ENCODE results near the gene KCNN1.
"Not testable (repeated sequence)": the region's sequence is repeated elsewhere in the genome, so short reads cannot be mapped to it uniquely, and the experiment has no call there.

Gene KCNN1

GRCh38 chr19:18029617-18030338 is 62.9 kb downstream of the KCNN1 start:
- no peaks in the 10 kb centered on the region for H3K36me3 ChIP-seq (ENCODE audit: control insufficient read depth, insufficient read depth, low read length)
- WGBS, 2 experiments: 92 to 94% methylated on average over 8 of the region's 8 CpGs
- no peaks in the 10 kb centered on the region for H3K27me3 ChIP-seq (ENCODE audit: control insufficient read depth, insufficient read depth, low read length, poor library complexity, severe bottlenecking)
- no peak overlapping the region for H3K4me3 ChIP-seq (ENCODE audit: insufficient read depth, low read depth, low read length)
- H3K27ac ChIP-seq (ENCODE audit: insufficient read depth, low read depth, low read length, poor library complexity, severe bottlenecking): no peak overlapping the region
- H3K4me1 ChIP-seq (ENCODE audit: control insufficient read depth, insufficient read depth, low read length): no peaks in the 10 kb centered on the region
- H3K9me3 ChIP-seq (ENCODE audit: control insufficient read depth, low read length): no peaks in the 10 kb centered on the region

DNA sequence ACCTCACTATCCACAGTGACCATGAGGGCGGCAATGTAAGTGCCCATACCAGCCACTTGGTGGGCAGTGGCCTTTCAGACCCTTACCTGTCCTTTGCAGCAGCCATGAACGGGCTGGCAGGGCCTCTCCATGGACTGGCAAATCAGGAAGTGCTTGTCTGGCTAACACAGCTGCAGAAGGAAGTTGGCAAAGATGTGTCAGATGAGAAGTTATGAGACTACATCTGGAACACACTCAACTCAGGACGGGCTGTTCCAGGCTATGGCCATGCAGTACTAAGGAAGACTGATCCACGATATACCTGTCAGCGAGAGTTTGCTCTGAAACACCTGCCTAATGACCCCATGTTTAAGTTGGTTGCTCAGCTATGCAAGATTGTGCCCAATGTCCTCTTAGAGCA is 64.5 kb downstream of the KCNN1 start:
- H3K4me1 ChIP-seq (ENCODE audit: control insufficient read depth, insufficient read depth, low read length); H3K36me3 ChIP-seq (ENCODE audit: control insufficient read depth, insufficient read depth, low read length); H3K27ac ChIP-seq (ENCODE audit: insufficient read depth, low read depth, low read length, poor library complexity, severe bottlenecking); H3K9me3 ChIP-seq (ENCODE audit: control insufficient read depth, low read length); H3K27me3 ChIP-seq (ENCODE audit: control insufficient read depth, insufficient read depth, low read length, poor library complexity, severe bottlenecking); H3K4me3 ChIP-seq (ENCODE audit: insufficient read depth, low read depth, low read length): not testable (repeated sequence)
- 88 to 92% methylated on average over 5 of the region's 5 CpGs for WGBS, 2 experiments

DNA sequence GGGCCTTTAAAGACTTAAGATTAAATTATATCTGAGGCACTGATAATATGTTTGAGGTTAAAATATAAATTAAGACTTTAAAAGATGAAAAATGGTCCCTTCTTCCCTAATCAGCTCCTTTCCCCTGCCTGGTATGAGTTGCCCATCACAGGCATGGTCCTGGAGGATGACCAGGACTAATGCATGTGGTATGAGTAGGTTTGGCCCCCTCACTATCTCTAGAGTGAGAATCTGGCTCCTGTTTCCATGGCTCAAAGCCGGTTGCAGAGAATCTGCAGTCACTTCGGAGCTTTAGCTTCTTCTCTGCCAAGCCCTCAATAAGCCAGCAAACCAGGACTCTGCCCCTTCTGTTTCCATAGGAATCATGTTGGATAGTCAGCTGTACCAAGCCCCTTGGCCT is 65.2 kb downstream of the KCNN1 start:
- not testable (repeated sequence) for H3K4me3 ChIP-seq (ENCODE audit: insufficient read depth, low read depth, low read length); H3K9me3 ChIP-seq (ENCODE audit: control insufficient read depth, low read length); H3K4me1 ChIP-seq (ENCODE audit: control insufficient read depth, insufficient read depth, low read length); H3K36me3 ChIP-seq (ENCODE audit: control insufficient read depth, insufficient read depth, low read length); H3K27ac ChIP-seq (ENCODE audit: insufficient read depth, low read depth, low read length, poor library complexity, severe bottlenecking); H3K27me3 ChIP-seq (ENCODE audit: control insufficient read depth, insufficient read depth, low read length, poor library complexity, severe bottlenecking)
- WGBS, 2 experiments: 91 to 93% methylated on average over 2 of the region's 2 CpGs

DNA sequence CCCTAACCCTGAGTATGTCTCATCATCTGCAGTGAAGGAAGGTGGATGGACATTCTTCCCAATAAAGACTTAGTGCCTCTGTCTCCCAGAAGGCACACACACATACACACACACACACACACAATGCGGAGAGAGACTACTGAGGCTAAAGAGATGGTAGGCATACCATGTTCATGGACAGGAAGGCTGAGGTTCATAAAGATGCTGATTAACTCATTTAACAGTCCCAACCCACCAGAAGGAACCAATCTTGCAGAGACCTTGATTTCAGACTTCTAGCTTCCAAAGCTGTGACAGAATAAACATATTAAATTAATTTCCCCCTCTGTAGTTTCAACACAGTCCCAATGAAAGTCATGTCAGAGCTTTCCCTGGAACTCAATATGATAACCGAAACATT is 74.1 kb downstream of the KCNN1 start:
- Histone ChIP-seq H3K36me3 (ENCODE audit: control insufficient read depth, insufficient read depth, low read length) (no peaks in the 10 kb centered on the region), H3K27ac (ENCODE audit: insufficient read depth, low read depth, low read length, poor library complexity, severe bottlenecking) (no peak overlapping the region), H3K27me3 (ENCODE audit: control insufficient read depth, insufficient read depth, low read length, poor library complexity, severe bottlenecking) (no peaks in the 10 kb centered on the region), H3K4me3 (ENCODE audit: insufficient read depth, low read depth, low read length) (no peak overlapping the region), H3K4me1 (ENCODE audit: control insufficient read depth, insufficient read depth, low read length) (peaks cover 6% of the 10 kb centered on the region), H3K9me3 (ENCODE audit: control insufficient read depth, low read length) (no peaks in the 10 kb centered on the region)
- 90 to 98% methylated on average over 2 of the region's 2 CpGs for WGBS, 2 experiments

- Histone ChIP-seq H3K9me3 (ENCODE audit: control insufficient read depth, low read length) (no peaks in the 10 kb centered on the region), H3K27ac (ENCODE audit: insufficient read depth, low read depth, low read length, poor library complexity, severe bottlenecking) (no peak overlapping the region), H3K27me3 (ENCODE audit: control insufficient read depth, insufficient read depth, low read length, poor library complexity, severe bottlenecking) (no peaks in the 10 kb centered on the region), H3K4me1 (ENCODE audit: control insufficient read depth, insufficient read depth, low read length) (peaks cover 6% of the 10 kb centered on the region), H3K36me3 (ENCODE audit: control insufficient read depth, insufficient read depth, low read length) (no peaks in the 10 kb centered on the region), H3K4me3 (ENCODE audit: insufficient read depth, low read depth, low read length) (no peak overlapping the region)
- 93% methylated on average over 3 of the region's 3 CpGs for WGBS, 2 experiments
Observed at GRCh38 chr19:18043676-18044075, 76.8 kb downstream of the KCNN1 start.

DNA sequence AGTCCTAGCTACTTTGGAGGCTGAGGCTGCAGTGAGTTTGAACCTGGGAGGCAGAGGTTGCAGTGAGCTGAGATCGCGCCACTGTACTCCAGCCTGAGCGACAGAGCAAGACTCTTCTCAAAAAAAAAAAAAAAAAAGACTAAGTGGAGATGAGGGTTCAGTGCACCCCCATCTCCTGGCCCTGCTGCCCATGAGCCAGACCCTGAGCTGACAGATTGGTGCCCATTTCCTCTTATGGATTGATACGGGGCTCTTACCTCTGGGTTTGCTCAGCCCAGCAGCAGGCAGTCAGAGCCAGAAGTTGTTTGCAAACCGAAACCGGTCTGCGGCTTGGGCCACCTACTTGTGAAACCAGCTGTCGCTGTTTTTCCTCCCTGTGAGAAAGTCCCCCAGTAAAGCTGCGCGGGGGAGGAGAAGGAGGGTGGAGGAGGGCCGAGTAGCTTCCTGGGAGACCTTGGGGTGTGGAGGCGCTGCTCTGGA is 78.0 kb downstream of the KCNN1 start:
- 54% methylated on average over 12 of the region's 12 CpGs for WGBS, 2 experiments
- Histone ChIP-seq H3K9me3 (ENCODE audit: control insufficient read depth, low read length) (no peaks in the 10 kb centered on the region), H3K27me3 (ENCODE audit: control insufficient read depth, insufficient read depth, low read length, poor library complexity, severe bottlenecking) (no peaks in the 10 kb centered on the region), H3K27ac (ENCODE audit: insufficient read depth, low read depth, low read length, poor library complexity, severe bottlenecking) (no peak overlapping the region), H3K4me1 (ENCODE audit: control insufficient read depth, insufficient read depth, low read length) (peaks cover 6% of the 10 kb centered on the region), H3K36me3 (ENCODE audit: control insufficient read depth, insufficient read depth, low read length) (no peaks in the 10 kb centered on the region), H3K4me3 (ENCODE audit: insufficient read depth, low read depth, low read length) (no peak overlapping the region)

DNA sequence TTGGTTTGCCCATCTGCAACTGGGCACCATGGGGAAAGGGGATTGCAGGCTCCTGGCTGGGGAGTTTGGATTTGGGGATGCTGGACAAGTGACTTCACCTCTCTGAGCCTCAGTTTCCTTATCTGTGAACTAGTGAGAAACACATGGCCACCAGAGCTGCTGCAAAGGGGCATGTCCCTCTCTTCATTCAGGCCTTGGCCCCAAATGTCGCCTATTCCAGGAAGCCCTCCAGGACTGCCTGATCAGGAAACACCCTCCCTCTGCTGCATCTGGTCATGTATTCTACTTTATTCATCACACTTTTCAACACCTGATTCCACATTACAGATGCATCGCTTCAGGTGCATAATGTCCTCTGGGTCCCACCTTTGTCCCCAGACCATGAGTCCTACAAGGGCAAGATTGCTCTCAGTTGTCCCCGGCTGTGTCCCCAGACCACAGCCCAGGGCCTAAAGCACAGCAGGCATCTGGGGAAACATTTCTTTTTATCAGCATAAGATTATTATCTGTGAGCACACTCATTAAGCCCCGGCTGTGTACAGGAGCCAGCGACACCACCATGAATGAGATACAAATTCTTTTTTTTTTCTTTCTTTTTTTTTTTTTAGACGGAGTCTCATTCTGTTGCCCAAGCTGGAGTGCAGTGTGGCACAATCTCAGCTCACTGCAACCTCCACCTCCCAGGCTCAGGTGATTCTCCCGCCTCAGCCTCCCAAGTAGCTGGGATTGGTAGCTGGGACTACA is 78.6 kb downstream of the KCNN1 start:
- 87 to 91% methylated on average over 7 of the region's 7 CpGs for WGBS, 2 experiments

GRCh38 chr19:18046059-18046718 is 79.3 kb downstream of the KCNN1 start:
- Histone ChIP-seq H3K36me3 (ENCODE audit: control insufficient read depth, insufficient read depth, low read length) (no peaks in the 10 kb centered on the region), H3K4me1 (ENCODE audit: control insufficient read depth, insufficient read depth, low read length) (peaks cover 6% of the 10 kb centered on the region), H3K27ac (ENCODE audit: insufficient read depth, low read depth, low read length, poor library complexity, severe bottlenecking) (no peak overlapping the region), H3K27me3 (ENCODE audit: control insufficient read depth, insufficient read depth, low read length, poor library complexity, severe bottlenecking) (no peaks in the 10 kb centered on the region), H3K4me3 (ENCODE audit: insufficient read depth, low read depth, low read length) (no peak overlapping the region), H3K9me3 (ENCODE audit: control insufficient read depth, low read length) (no peaks in the 10 kb centered on the region)
- 86 to 88% methylated on average over 14 of the region's 14 CpGs for WGBS, 2 experiments

More for the DNA sequence above, 78.6 kb downstream of the KCNN1 start:
- H3K27me3 ChIP-seq (ENCODE audit: control insufficient read depth, insufficient read depth, low read length, poor library complexity, severe bottlenecking): no peaks in the 10 kb centered on the region
- H3K4me1 ChIP-seq (ENCODE audit: control insufficient read depth, insufficient read depth, low read length): peaks cover 6% of the 10 kb centered on the region
- no peak overlapping the region for H3K27ac ChIP-seq (ENCODE audit: insufficient read depth, low read depth, low read length, poor library complexity, severe bottlenecking)
- no peaks in the 10 kb centered on the region for H3K36me3 ChIP-seq (ENCODE audit: control insufficient read depth, insufficient read depth, low read length)
- H3K9me3 ChIP-seq (ENCODE audit: control insufficient read depth, low read length): no peaks in the 10 kb centered on the region
- no peak overlapping the region for H3K4me3 ChIP-seq (ENCODE audit: insufficient read depth, low read depth, low read length)

DNA sequence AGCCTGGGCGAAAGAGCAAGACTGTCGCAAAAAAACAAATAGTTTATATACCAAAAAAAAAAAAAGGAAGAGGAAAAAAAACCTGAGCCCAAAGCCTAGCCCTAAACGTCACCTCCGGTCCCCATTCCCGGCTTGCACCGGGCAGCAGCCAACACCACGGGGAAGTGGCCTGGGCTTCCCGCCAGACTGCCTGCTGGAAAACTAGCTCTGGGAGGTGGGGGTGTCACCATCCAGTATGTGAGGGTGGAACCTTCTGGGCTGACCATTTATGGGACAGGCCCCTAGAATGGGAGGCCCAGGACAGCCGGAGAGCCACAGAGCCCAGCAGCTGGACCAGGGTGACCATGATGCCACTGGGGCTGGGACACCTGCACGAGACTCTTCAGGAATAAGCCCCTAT is 82.5 kb downstream of the KCNN1 start:
- H3K27me3 ChIP-seq (ENCODE audit: control insufficient read depth, insufficient read depth, low read length, poor library complexity, severe bottlenecking): no peaks in the 10 kb centered on the region
- peaks cover 6% of the 10 kb centered on the region for H3K4me1 ChIP-seq (ENCODE audit: control insufficient read depth, insufficient read depth, low read length)
- no peaks in the 10 kb centered on the region for H3K9me3 ChIP-seq (ENCODE audit: control insufficient read depth, low read length)
- H3K4me3 ChIP-seq (ENCODE audit: insufficient read depth, low read depth, low read length): no peak overlapping the region
- no peaks in the 10 kb centered on the region for H3K36me3 ChIP-seq (ENCODE audit: control insufficient read depth, insufficient read depth, low read length)
- 91 to 93% methylated on average over 8 to 10 of the region's 10 CpGs for WGBS, 2 experiments
- no peak overlapping the region for H3K27ac ChIP-seq (ENCODE audit: insufficient read depth, low read depth, low read length, poor library complexity, severe bottlenecking)
